T-cell (primary cell): ENCODE data around the gene MIEF1. TPM values are rescaled to one million over a fixed set of nuclear protein-coding genes. Genes with fewer than 3 reads are reported as not detected.

ENCODE experiments used
- ATAC-seq, 4 experiments: fragments of 200-7000 bp in 3 of 4; fragments of 150-1000 bp in 1 of 4; cut with Tn5 transposase; replicated peaks in 1 of 4; 1 replicate in 3 of 4; 2 replicates in 1 of 4; pipeline ENCODE4 v1.10.0; 2021; ENCODE audit warnings: moderate library complexity in 3 of 4, mild to moderate bottlenecking in 2 of 4, moderate number of reproducible peaks in 1 of 4
- CTCF ChIA-PET, 2 donors: fragments of 300-600 bp; sonication (Branson Sonifier 250); formaldehyde crosslinking; loops; one replicate each; lab custom pipeline; 2022; ENCODE audit warnings: antibody characterized with exemption in 2 of 2; lab: Charles Lee
- POLR2A ChIA-PET, 2 donors: fragments of 300-600 bp; sonication (Branson Sonifier 250); formaldehyde crosslinking; loops; one replicate each; lab custom pipeline; 2022; ENCODE audit warnings: antibody characterized with exemption in 2 of 2; lab: Charles Lee
- DNase-seq, 35 experiments: peaks; one replicate each; pipeline versions ENCODE4 v3.0.0 to v3.0.0-alpha.2; 2013 to 2023
- H3K27ac ChIP-seq: one replicate; pipeline ENCODE4 v1.5.1; 2013; ENCODE audit warnings: low read length
- H3K27me3 ChIP-seq, 2 experiments: replicated peaks in 1 of 2; 1 replicate in 1 of 2; 2 replicates in 1 of 2; pipeline versions ENCODE4 v1.6.1 to v1.7.0; 2013; ENCODE audit warnings: low read length in 1 of 2, mixed read lengths in 1 of 2; ENCODE audit not compliant: control insufficient read depth in 2 of 2, insufficient read depth in 2 of 2; ENCODE audit errors: extremely low read depth in 1 of 2
- H3K36me3 ChIP-seq, 2 donors: 1 replicate in 1 of 2; 2 replicates in 1 of 2; pipeline versions ENCODE4 v1.6.1 to v1.7.0; 2013; ENCODE audit warnings: low read length in 1 of 2; ENCODE audit not compliant: control insufficient read depth in 2 of 2, insufficient read depth in 1 of 2; ENCODE audit errors: extremely low read depth in 1 of 2
- H3K4me1 ChIP-seq, 2 experiments: 1 replicate in 1 of 2; 2 replicates in 1 of 2; pipeline versions ENCODE4 v1.6.1 to v1.7.0; 2013; ENCODE audit warnings: low read length in 2 of 2, mixed read lengths in 1 of 2; ENCODE audit not compliant: insufficient read depth in 2 of 2, control insufficient read depth in 1 of 2; ENCODE audit errors: extremely low read depth in 1 of 2
- H3K4me3 ChIP-seq, 2 donors: 1 replicate in 1 of 2; 2 replicates in 1 of 2; pipeline versions ENCODE4 v1.5.1 to v1.7.0; 2013; ENCODE audit warnings: mild to moderate bottlenecking in 2 of 2, low read length in 1 of 2, moderate library complexity in 1 of 2; ENCODE audit not compliant: control insufficient read depth in 1 of 2; ENCODE audit errors: extremely low read depth in 1 of 2
- H3K9me3 ChIP-seq: 2 replicates; pipeline ENCODE4 v1.7.0; 2013
- H3K27ac Mint-ChIP-seq, 2 donors: one replicate each; pipeline ENCODE4 v1.8.0; 2020 to 2021; ENCODE audit warnings: mild to moderate bottlenecking in 2 of 2, mixed read lengths in 2 of 2
- H3K27me3 Mint-ChIP-seq, 2 donors: one replicate each; pipeline ENCODE4 v1.8.0; 2021 to 2022; ENCODE audit warnings: mixed read lengths in 2 of 2
- H3K36me3 Mint-ChIP-seq: one replicate; pipeline ENCODE4 v1.8.0; 2021; ENCODE audit warnings: mixed read lengths
- H3K4me1 Mint-ChIP-seq, 3 donors: one replicate each; pipeline ENCODE4 v1.8.0; 2020 to 2022; ENCODE audit warnings: mixed read lengths in 3 of 3, mild to moderate bottlenecking in 1 of 3
- H3K4me3 Mint-ChIP-seq, 3 donors: one replicate each; pipeline ENCODE4 v1.8.0; 2020 to 2022; ENCODE audit warnings: mild to moderate bottlenecking in 3 of 3, mixed read lengths in 3 of 3, moderate library complexity in 3 of 3
- H3K9me3 Mint-ChIP-seq, 3 donors: one replicate each; pipeline ENCODE4 v1.8.0; 2020 to 2022; ENCODE audit warnings: mixed read lengths in 3 of 3
- WGBS: methylation state at CpG from one replicate; pipeline ENCODE4 v1.1.5; 2013; ENCODE audit warnings: missing lambda C conversion rate; ENCODE audit not compliant: insufficient coverage; 5-methylcytosine and 5-hydroxymethylcytosine counted together
- total RNA-seq, 35 experiments: library from RNA in 6 of 35; stranded (reverse) in 6 of 35; fragments of 120-200 nt in 1 of 35; gene quantifications; one replicate each; pipeline versions ENCODE4 v1.2.1 to v1.2.4 and lab custom pipeline; 2013 to 2026

Gene MIEF1
- total RNA-seq, 5 donors from 2014 or later (not counting 1 experiment from before 2014, with no cell fraction given), result 19.7 to 44.1 (median 38.5) TPM

- ATAC-seq (no peak), DNase-seq (no peak)
- H3K4me1 ChIP-seq, result peaks cover 0 to 12% of the 10 kb centered on the region in 2 experiments
- Mint-ChIP-seq H3K4me3 (no peak overlapping the region), H3K27me3 (no peaks in the 10 kb centered on the region), H3K4me1 (peaks cover 5 to 10% (median 8%) of the 10 kb centered on the region in 3 donors), H3K9me3 (no peaks in the 10 kb centered on the region), H3K27ac (no peak overlapping the region), H3K36me3 (no peaks in the 10 kb centered on the region)
- H3K9me3 ChIP-seq, result no peaks in the 10 kb centered on the region
- CTCF ChIA-PET, result no interaction called here
- 98% methylated on average over 70 of the region's 70 CpGs for WGBS
- H3K27ac ChIP-seq, result no peak overlapping the region
- H3K27me3 ChIP-seq, result peaks cover 0 to 32% of the 10 kb centered on the region in 2 experiments
- POLR2A ChIA-PET, result no interaction called here
- H3K4me3 ChIP-seq, result no peak overlapping the region
- no peaks in the 10 kb centered on the region for H3K36me3 ChIP-seq
These were observed 14.1 kb upstream of the MIEF1 start for GRCh38 chr22:39487826-39488520.

- Mint-ChIP-seq H3K9me3 (no peaks in the 10 kb centered on the region), H3K4me3 (no peak overlapping the region), H3K27ac (no peak overlapping the region), H3K27me3 (no peaks in the 10 kb centered on the region), H3K36me3 (no peaks in the 10 kb centered on the region), H3K4me1 (peaks cover 8 to 17% (median 11%) of the 10 kb centered on the region in 3 donors)
- Histone ChIP-seq H3K4me3 (no peak overlapping the region), H3K27ac (no peak overlapping the region), H3K9me3 (no peaks in the 10 kb centered on the region), H3K36me3 (no peaks in the 10 kb centered on the region), H3K4me1 (peaks cover 0 to 12% of the 10 kb centered on the region in 2 experiments), H3K27me3 (peaks cover 0 to 29% of the 10 kb centered on the region in 2 experiments)
- ATAC-seq, result no peak
- CTCF ChIA-PET, result interaction anchor here in 1 of 2 donors (0.6 kb wide), 1 partner anchor 323 kb away, joined by 4 read pairs; no protein-coding TSS in a partner anchor
- no peak for DNase-seq
- POLR2A ChIA-PET, result no interaction called here
- WGBS, result 94% methylated on average over 32 of the region's 39 CpGs
These were observed 13.5 kb upstream of the MIEF1 start for GRCh38 chr22:39488563-39489083.

GRCh38 chr22:39489094-39490068 is 12.7 kb upstream of the MIEF1 start:
- no peaks in the 10 kb centered on the region for H3K9me3 Mint-ChIP-seq
- ATAC-seq, result no peak
- H3K27me3 Mint-ChIP-seq, result no peaks in the 10 kb centered on the region
- ChIA-PET CTCF (interaction anchor here (0.6 to 1.6 kb wide), 2 partner anchors 40 to 323 kb away, joined by 4 to 8 read pairs; no protein-coding TSS in a partner anchor), POLR2A (interaction anchor here (0.6 to 1.0 kb wide), 3 partner anchors 41 to 149 kb away, joined by 3 to 9 read pairs (median 5); no protein-coding TSS in a partner anchor)
- Histone ChIP-seq H3K27me3 (peaks cover 0 to 25% of the 10 kb centered on the region in 2 experiments), H3K4me1 (peaks cover 0 to 12% of the 10 kb centered on the region in 2 experiments), H3K9me3 (no peaks in the 10 kb centered on the region), H3K27ac (no peak overlapping the region), H3K4me3 (no peak overlapping the region), H3K36me3 (no peaks in the 10 kb centered on the region)
- H3K4me1 Mint-ChIP-seq, result peaks cover 8 to 17% (median 11%) of the 10 kb centered on the region in 3 donors
- no peaks in the 10 kb centered on the region for H3K36me3 Mint-ChIP-seq
- H3K27ac Mint-ChIP-seq, result peak overlapping the region in 1 of 2 donors; percentile 69
- DNase-seq, result no peak
- 95% methylated on average over 8 of the region's 17 CpGs for WGBS
- peak overlapping the region in 1 of 3 donors; percentile 70 for H3K4me3 Mint-ChIP-seq

GRCh38 chr22:39490135-39490798 is 11.8 kb upstream of the MIEF1 start:
- peak overlapping the region in 1 of 2 donors; percentile 69 for H3K27ac Mint-ChIP-seq
- peak; percentile 98 to 99 (median 98) for ATAC-seq

GRCh38 chr22:39490966-39491680 is 11.0 kb upstream of the MIEF1 start:
- Histone ChIP-seq H3K27me3 (peaks cover 0 to 25% of the 10 kb centered on the region in 2 experiments), H3K36me3 (no peaks in the 10 kb centered on the region), H3K4me1 (peaks cover 0 to 14% of the 10 kb centered on the region in 2 experiments), H3K4me3 (no peak overlapping the region), H3K27ac (no peak overlapping the region), H3K9me3 (no peaks in the 10 kb centered on the region)
- H3K4me1 Mint-ChIP-seq, result peaks cover 9 to 17% (median 11%) of the 10 kb centered on the region in 3 donors
- 83% methylated on average over 5 of the region's 9 CpGs for WGBS
- no peaks in the 10 kb centered on the region for H3K27me3 Mint-ChIP-seq
- H3K4me3 Mint-ChIP-seq, result no peak overlapping the region
- ChIA-PET POLR2A (interaction anchor here in 1 of 2 donors (0.6 kb wide), 1 partner anchor 596 kb away, joined by 3 read pairs; no protein-coding TSS in a partner anchor), CTCF (interaction anchor here in 1 of 2 donors (0.8 to 1.6 kb wide), 2 partner anchors 38 to 553 kb away, joined by 3 to 8 read pairs; no protein-coding TSS in a partner anchor)
- DNase-seq, result no peak
- H3K27ac Mint-ChIP-seq, result no peak overlapping the region
- H3K9me3 Mint-ChIP-seq, result no peaks in the 10 kb centered on the region
- H3K36me3 Mint-ChIP-seq, result no peaks in the 10 kb centered on the region
- ATAC-seq, result no peak

More at GRCh38 chr22:39490135-39490798, 11.8 kb upstream of the MIEF1 start:
- H3K27me3 ChIP-seq, result peaks cover 0 to 25% of the 10 kb centered on the region in 2 experiments
- ChIA-PET POLR2A (interaction anchor here (0.6 to 1.0 kb wide), 3 partner anchors 40 to 150 kb away, joined by 3 to 9 read pairs (median 5); no protein-coding TSS in a partner anchor), CTCF (interaction anchor here in 1 of 2 donors (0.7 to 1.6 kb wide), 2 partner anchors 39 to 172 kb away, joined by 3 to 8 read pairs; no protein-coding TSS in a partner anchor)
- DNase-seq, result peak; percentile 40 to 93 (median 78)
- no peak overlapping the region for H3K27ac ChIP-seq
- peaks cover 8 to 17% (median 11%) of the 10 kb centered on the region in 3 donors for H3K4me1 Mint-ChIP-seq
- no peak overlapping the region for H3K4me3 ChIP-seq
- WGBS, result 49% methylated on average over 12 of the region's 13 CpGs
- no peaks in the 10 kb centered on the region for H3K27me3 Mint-ChIP-seq
- H3K36me3 Mint-ChIP-seq, result no peaks in the 10 kb centered on the region
- no peaks in the 10 kb centered on the region for H3K9me3 Mint-ChIP-seq
- no peaks in the 10 kb centered on the region for H3K9me3 ChIP-seq
- H3K4me1 ChIP-seq, result peaks cover 0 to 12% of the 10 kb centered on the region in 2 experiments
- H3K4me3 Mint-ChIP-seq, result peak overlapping the region in 1 of 3 donors; percentile 70
- H3K36me3 ChIP-seq, result no peaks in the 10 kb centered on the region
